CD4-positive, alpha-beta T cell (primary cell): ENCODE results near the gene IBA57. TPM values are rescaled to one million over a fixed set of nuclear protein-coding genes. Genes with fewer than 3 reads are reported as not detected.

Experiments
- ATAC-seq: fragments of 200-7000 bp; cut with Tn5 transposase; one replicate; pipeline ENCODE4 v1.10.0; 2022; ENCODE audit warnings: mild to moderate bottlenecking; ENCODE audit not compliant: poor library complexity
- CTCF ChIA-PET: fragments of 350-600 bp; sonication (Branson Sonifier 250); formaldehyde crosslinking; loops from one replicate; lab custom pipeline; 2021; ENCODE audit warnings: antibody characterized with exemption, inconsistent platforms; lab: Charles Lee
- POLR2A ChIA-PET: fragments of 350-600 bp; sonication (Branson Sonifier 250); formaldehyde crosslinking; loops from one replicate; lab custom pipeline; 2021; ENCODE audit warnings: antibody characterized with exemption, inconsistent platforms; lab: Charles Lee
- DNase-seq, 14 experiments: peaks; one replicate each; pipeline ENCODE4 v3.0.0-alpha.2; 2013 to 2020; ENCODE audit warnings: mixed read lengths in 2 of 14
- H3K27ac ChIP-seq, 2 donors: one replicate each; pipeline versions ENCODE4 v1.5.1 to v1.7.0; 2013; ENCODE audit warnings: low read length in 2 of 2, low read depth in 1 of 2, mild to moderate bottlenecking in 1 of 2
- H3K27me3 ChIP-seq, 2 experiments: 1 replicate in 1 of 2; 2 replicates in 1 of 2; pipeline versions ENCODE4 v1.6.1 to v1.7.0; 2013; ENCODE audit warnings: low read length in 2 of 2, control low read depth in 1 of 2, mild to moderate bottlenecking in 1 of 2, moderate library complexity in 1 of 2; ENCODE audit not compliant: insufficient read depth in 2 of 2, control insufficient read depth in 1 of 2
- H3K36me3 ChIP-seq: one replicate; pipeline ENCODE4 v1.6.1; 2013; ENCODE audit warnings: low read length, control low read depth; ENCODE audit not compliant: insufficient read depth
- H3K4me1 ChIP-seq: one replicate; pipeline ENCODE4 v1.6.1; 2013; ENCODE audit warnings: low read length, control low read depth; ENCODE audit not compliant: insufficient read depth
- H3K4me3 ChIP-seq: one replicate; pipeline ENCODE4 v1.5.1; 2013; ENCODE audit warnings: mild to moderate bottlenecking, low read length, moderate library complexity
- H3K9me3 ChIP-seq, 2 experiments: 1 replicate in 1 of 2; 2 replicates in 1 of 2; pipeline versions ENCODE4 v1.6.1 to v1.7.0; 2013; ENCODE audit warnings: low read length in 2 of 2, mild to moderate bottlenecking in 2 of 2, control low read depth in 1 of 2, moderate library complexity in 1 of 2; ENCODE audit not compliant: control insufficient read depth in 1 of 2, insufficient read depth in 1 of 2
- H3K27ac Mint-ChIP-seq: one replicate; pipeline ENCODE4 v1.8.0; 2020; ENCODE audit warnings: mixed read lengths
- H3K27me3 Mint-ChIP-seq: one replicate; pipeline ENCODE4 v1.8.0; 2021; ENCODE audit warnings: mixed read lengths
- H3K36me3 Mint-ChIP-seq: one replicate; pipeline ENCODE4 v1.8.0; 2021; ENCODE audit warnings: low read depth, mixed read lengths
- H3K4me1 Mint-ChIP-seq: one replicate; pipeline ENCODE4 v1.8.0; 2021; ENCODE audit warnings: low read depth, mixed read lengths
- H3K4me3 Mint-ChIP-seq: one replicate; pipeline ENCODE4 v1.8.0; 2020; ENCODE audit warnings: mild to moderate bottlenecking, mixed read lengths
- H3K9me3 Mint-ChIP-seq: one replicate; pipeline ENCODE4 v1.8.0; 2020; ENCODE audit warnings: mixed read lengths
- CTCF ChIP-seq: fragments of 200-600 bp; IDR thresholded peaks from one replicate; pipeline ENCODE4 v1.8.0; 2022; ENCODE audit warnings: antibody characterized with exemption, mild to moderate bottlenecking
- intact Hi-C, 2 experiments: fragments of 100-400 bp; cut with DNase I in 1 of 2; cut with micrococcal nuclease in 1 of 2; formaldehyde crosslinking; loops; one replicate each; pipeline versions ENCODE4 v1.15.1 to v1.9.0; 2023 to 2025; cut with DNase I, micrococcal nuclease
- total RNA-seq, 174 experiments: library from RNA in 2 of 174; stranded (reverse) in 2 of 174; gene quantifications; one replicate each; pipeline ENCODE4 v1.2.3 and lab custom pipeline; 2021 to 2026

IBA57 gene
- total RNA-seq, 2 experiments from 2014 or later, result 19.7 to 19.9 TPM

GRCh38 chr1:228123505-228123904 is 42.1 kb upstream of the IBA57 start:
- no peak overlapping the region for H3K27ac Mint-ChIP-seq
- ChIA-PET CTCF (no interaction called here), POLR2A (interaction anchor here (2.1 kb wide), 1 partner anchor 14 kb away, joined by 4 read pairs; no protein-coding TSS in a partner anchor)
- Histone ChIP-seq H3K27ac (no peak overlapping the region), H3K36me3 (no peaks in the 10 kb centered on the region), H3K9me3 (no peaks in the 10 kb centered on the region), H3K27me3 (peaks cover 2 to 3% of the 10 kb centered on the region in 2 experiments), H3K4me1 (no peaks in the 10 kb centered on the region), H3K4me3 (no peak overlapping the region)
- H3K9me3 Mint-ChIP-seq, result no peaks in the 10 kb centered on the region
- no peak for ATAC-seq
- intact Hi-C loops, result no loop called here
- no peaks in the 10 kb centered on the region for H3K36me3 Mint-ChIP-seq
- DNase-seq, result no peak
- H3K4me1 Mint-ChIP-seq, result no peaks in the 10 kb centered on the region
- TF ChIP-seq CTCF, result no peak
- no peak overlapping the region for H3K4me3 Mint-ChIP-seq
- H3K27me3 Mint-ChIP-seq, result peaks cover 11% of the 10 kb centered on the region

- H3K27me3 ChIP-seq, result peaks cover 5 to 6% of the 10 kb centered on the region in 2 experiments
- intact Hi-C loops, result no loop called here
- ChIA-PET CTCF (no interaction called here), POLR2A (interaction anchor here (2.1 kb wide), 1 partner anchor 15 kb away, joined by 4 read pairs; no protein-coding TSS in a partner anchor)
- no peak overlapping the region for H3K27ac ChIP-seq
- Mint-ChIP-seq H3K36me3 (no peaks in the 10 kb centered on the region), H3K4me3 (no peak overlapping the region), H3K4me1 (no peaks in the 10 kb centered on the region), H3K27me3 (peaks cover 16% of the 10 kb centered on the region), H3K9me3 (no peaks in the 10 kb centered on the region), H3K27ac (no peak overlapping the region)
- H3K4me1 ChIP-seq, result no peaks in the 10 kb centered on the region
- no peak for TF ChIP-seq CTCF
- no peak for DNase-seq
- H3K4me3 ChIP-seq, result no peak overlapping the region
- no peaks in the 10 kb centered on the region for H3K36me3 ChIP-seq
- H3K9me3 ChIP-seq, result no peaks in the 10 kb centered on the region
- no peak for ATAC-seq
These were observed 40.4 kb upstream of the IBA57 start for GRCh38 chr1:228125185-228125584.

GRCh38 chr1:228131766-228132165 is 33.8 kb upstream of the IBA57 start:
- Histone ChIP-seq H3K27ac (no peak overlapping the region), H3K36me3 (no peaks in the 10 kb centered on the region), H3K4me3 (no peak overlapping the region), H3K9me3 (no peaks in the 10 kb centered on the region), H3K27me3 (peaks cover 4 to 8% of the 10 kb centered on the region in 2 experiments), H3K4me1 (peaks cover 4% of the 10 kb centered on the region)
- ChIA-PET CTCF (interaction anchor here (5.0 kb wide), 1 partner anchor 35 kb away, joined by 47 read pairs; the partner anchor contains the start of gene IBA57), POLR2A (interaction anchor here (0.9 to 1.9 kb wide), 2 partner anchors 12 to 35 kb away, joined by 3 to 14 read pairs; no protein-coding TSS in a partner anchor)
- Mint-ChIP-seq H3K4me1 (peaks cover 5% of the 10 kb centered on the region), H3K27me3 (peaks cover 22% of the 10 kb centered on the region), H3K36me3 (no peaks in the 10 kb centered on the region), H3K4me3 (no peak overlapping the region), H3K9me3 (no peaks in the 10 kb centered on the region), H3K27ac (no peak overlapping the region)
- intact Hi-C loops, result loop anchor here (1.0 to 10.0 kb wide), 9 partner anchors 23 to 384 kb away; partner anchors contain the start of genes MRPL55 (in 1 of the 2) and TRIM11 (in 1 of the 2)
- no peak for TF ChIP-seq CTCF
- DNase-seq (no peak), ATAC-seq (no peak)
